NCI-H1092 treated with DMSO at 0.1 percent for 48 hours (cell line): Measurements from ENCODE around the gene OR8U1.
"Not testable (repeated sequence)": the region's sequence is repeated elsewhere in the genome, so short reads cannot be mapped to it uniquely, and the experiment has no call there.

Source experiments
- DNase-seq: peaks from one replicate; lab custom pipeline; 2025; lab: John Stamatoyannopoulos, UW

Gene OR8U1

DNA sequence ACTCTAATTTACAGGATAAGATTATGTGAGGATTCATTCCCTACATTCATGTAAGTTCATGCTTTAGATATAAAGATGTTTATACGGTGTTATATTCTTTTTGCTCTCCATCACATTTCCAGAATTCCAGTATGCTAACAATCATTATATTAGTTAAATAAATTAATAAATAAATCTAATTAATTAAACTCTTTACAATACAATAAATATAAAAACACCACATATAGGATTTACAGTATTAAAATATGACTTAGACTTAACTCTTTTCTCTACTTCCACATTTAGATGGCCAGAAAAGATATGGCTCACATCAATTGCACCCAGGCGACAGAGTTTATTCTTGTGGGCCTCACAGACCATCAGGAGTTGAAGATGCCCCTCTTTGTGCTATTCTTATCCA is at the start of gene OR8U1:
Gene OR8U1 (plus strand): TSS at position 301 of the 400 bp plus-strand sequence. CDS start 0 bp downstream, at position 301.
- DNase-seq, result no peak

DNA sequence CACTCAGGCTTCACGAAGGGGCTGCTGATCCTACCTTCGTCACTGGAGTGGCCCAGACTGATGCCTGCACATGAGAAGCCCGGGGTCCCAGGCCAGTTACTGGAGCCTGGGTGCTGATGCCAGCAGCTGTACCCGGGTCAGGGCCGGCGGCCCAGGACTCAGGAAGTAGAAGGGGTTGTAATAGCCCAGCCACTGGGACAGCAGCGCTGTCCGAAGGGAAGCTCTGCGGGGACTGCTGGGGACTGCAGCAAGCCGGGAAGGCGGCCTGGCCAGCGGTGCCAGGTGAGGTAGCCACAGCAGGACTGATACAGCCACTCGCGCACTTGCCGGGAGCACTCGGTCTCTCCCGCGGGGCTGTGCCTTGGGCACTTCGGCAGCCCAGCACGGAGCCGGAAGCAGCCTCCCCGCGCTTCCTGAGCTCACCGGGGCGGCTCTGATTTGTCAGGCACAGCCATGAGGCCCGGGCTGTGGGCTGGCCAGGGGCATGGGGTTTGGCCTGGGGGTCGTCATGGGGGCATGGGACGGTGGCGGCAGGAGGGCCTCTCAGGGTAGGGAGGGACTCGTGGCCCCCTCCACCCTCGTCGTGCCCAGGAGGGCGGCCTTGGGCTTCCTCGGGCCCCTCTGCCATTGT is 43.4 kb upstream of the OR8U1 start:
- no peak for DNase-seq

DNA sequence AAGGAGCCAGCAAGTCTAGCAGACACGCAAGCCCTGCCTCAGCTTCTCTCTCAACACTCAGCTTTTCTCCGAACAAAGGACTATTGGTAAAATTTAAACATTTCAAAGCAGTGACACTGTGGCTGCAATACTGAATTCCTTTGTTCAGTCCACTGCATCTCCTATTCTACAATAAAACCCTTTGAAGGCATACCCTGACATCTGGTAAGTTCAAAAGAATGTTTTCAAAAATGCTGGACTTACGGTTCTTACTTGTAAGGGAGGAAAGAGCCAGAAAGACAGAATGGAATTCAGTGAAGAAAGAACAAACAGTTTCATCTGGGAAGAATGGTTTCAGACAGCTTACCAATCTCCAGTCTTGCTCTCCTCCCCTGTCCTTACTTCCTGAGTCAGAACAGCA is 42.3 kb upstream of the OR8U1 start:
- DNase-seq, result no peak

DNA sequence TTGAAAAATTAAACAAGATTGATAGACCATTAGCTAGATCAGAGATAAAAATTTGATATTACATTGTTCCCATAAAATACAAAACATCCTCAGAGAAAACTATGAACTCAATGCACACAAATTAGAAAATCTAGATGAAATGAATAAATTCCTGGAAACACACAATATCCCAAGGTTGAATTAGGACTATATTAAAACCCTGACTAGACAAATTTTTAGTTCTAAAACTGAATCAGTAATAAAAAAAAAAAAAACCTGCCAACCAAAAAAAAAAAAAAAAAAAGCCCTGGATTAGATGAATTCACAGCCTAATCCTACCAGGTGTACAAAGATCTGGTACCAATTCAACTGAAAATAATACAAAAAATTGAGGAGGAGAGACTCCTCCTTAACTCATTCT is 35.1 kb upstream of the OR8U1 start:
- DNase-seq, result no peak

DNA sequence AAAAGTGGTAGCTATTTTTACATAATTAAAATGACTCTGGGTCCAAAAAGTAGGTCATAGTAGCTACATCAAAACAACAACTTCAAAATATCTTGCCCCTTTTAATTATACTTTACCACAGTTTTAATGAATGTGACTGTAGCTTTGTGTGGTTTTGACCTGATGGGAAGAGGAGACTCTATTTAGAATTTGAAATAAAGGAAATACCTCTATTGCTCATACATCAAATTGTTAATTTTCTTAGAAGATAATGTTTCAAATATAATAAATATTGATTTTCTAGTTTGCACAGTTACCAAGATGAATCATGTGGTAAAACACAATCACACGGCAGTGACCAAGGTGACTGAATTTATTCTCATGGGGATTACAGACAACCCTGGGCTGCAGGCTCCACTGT is 29.7 kb upstream of the OR8U1 start, which contains the start of gene OR8K1:
Gene OR8K1 (plus strand): TSS at position 301 of the 400 bp plus-strand sequence. CDS start 0 bp downstream, at position 301.
- no peak for DNase-seq

DNA sequence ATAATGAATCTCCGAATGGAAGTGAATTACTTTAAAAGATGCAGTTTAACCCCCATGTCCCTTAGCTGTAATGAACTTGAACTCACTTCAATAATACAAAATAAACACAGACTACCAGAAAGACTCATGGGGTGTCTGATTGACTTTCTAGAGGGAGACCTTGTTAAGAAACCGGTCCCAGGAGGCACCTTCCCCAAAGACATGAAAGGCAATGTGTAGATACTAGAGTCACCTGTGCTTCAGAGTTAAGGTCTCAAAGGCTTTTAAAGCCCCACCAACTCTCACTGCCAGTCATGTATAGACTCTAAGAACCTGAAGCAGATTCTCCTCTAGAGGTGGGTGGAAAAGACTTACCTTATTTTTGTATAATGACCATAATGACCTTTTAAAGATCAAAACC is 21.4 kb upstream of the OR8U1 start, which contains the start of gene OR8J1:
Gene OR8J1 (plus strand): TSS at position 301 of the 400 bp plus-strand sequence. CDS start 5,956 bp downstream, outside the sequence.
- DNase-seq, result no peak

DNA sequence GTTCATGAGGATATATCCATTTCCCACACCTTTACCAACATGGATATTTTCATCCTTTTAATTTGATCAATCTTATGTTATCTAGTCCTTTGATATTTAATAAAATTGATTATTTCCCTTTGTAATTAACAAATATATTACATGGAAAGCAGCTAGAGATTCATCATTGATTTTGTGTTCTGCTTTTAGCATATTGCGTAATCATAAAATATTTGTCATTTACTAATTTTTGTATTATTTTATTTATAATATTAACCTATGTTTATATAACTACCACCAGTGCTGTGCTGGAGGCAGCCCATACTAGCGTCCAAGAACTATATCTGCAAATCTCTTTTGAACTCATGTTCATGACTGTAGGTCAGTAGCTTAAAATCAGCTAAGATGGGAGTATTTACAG is 4.7 kb downstream of the OR8U1 start:
- DNase-seq, result no peak

DNA sequence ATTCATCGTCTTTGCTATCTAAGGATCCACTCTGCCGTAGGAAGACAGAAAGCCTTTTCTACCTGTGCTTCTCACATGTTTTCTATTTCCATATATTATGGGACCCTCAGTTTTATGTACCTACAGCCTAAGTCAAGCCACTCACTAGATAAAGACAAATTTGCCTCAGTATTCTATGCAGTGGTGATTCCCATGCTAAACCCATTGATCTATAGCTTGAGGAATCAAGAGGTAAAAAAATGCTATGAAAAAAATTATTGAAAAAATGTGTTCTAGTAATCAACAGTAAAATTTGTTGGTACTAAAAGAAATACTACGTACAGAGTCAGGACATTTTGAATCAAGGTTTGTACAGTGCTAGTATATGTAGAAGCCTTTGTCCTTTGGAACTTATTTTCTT is 19.0 kb downstream of the OR8U1 start:
- no peak for DNase-seq

DNA sequence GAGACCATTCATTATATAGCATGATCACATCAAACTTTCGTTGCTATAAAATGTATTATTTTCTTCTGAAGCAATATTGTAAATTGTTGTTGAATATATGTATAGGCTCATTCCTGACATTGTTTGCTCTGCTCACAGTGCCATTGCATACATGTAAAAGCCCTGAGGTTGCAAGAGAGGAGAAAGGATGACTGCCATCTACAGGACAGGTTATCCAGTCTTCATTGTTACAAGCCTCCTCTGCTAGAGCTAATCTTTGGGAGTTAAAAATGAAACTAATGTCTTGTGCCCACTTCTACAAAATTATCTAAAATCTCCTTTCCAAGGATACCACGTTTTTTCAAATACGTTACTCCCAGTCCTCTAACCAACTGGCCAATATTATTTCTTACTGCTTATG is 20.6 kb downstream of the OR8U1 start:
- DNase-seq, result no peak

DNA sequence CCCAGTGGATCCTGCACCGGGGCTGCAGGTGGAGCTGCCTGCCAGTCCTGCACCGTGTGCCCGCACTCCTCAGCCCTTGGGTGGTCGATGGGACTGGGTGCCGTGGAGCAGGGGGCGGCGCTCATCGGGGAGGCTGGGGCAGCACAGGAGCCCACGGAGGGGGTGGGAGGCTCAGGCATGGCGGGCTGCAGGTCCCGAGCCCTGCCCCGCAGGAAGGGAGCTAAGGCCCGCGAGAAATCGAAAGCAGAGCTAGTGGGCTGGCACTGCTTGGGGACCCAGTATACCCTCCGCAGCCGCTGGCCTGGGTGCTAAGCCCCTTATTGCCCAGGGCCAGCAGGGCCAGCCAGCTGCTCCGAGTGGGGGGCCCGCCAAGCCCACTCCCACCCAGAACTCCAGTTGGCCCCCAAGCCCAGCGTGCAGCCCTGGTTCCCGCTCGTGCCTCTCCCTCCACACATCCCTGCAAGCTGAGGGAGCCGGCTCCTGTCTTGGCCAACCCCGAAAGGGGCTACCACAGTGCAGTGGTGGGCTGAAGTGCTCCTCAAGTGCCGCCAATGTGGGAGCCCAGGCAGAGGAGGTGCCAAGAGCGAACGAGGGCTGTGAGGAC is 26.5 kb downstream of the OR8U1 start:
- DNase-seq, result not testable (repeated sequence)

DNA sequence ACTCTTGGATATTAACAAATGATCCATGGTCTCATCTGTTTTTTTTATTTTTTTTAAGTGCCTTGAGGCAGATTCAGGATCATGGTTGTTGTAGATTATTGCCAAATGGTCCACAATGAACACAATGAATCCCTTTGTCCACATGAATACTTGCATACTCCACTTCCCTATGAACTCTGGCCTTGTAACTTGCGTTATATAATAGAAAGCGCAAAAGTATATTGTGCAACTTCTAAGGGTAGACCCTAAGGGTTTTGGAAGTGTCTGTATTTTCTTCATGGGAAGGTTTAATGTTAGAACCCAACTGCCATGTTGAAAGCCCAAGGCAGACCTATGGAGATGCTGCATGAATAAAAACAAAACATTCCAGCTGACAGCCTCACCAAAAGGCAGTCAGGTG is 29.0 kb downstream of the OR8U1 start:
- no peak for DNase-seq

DNA sequence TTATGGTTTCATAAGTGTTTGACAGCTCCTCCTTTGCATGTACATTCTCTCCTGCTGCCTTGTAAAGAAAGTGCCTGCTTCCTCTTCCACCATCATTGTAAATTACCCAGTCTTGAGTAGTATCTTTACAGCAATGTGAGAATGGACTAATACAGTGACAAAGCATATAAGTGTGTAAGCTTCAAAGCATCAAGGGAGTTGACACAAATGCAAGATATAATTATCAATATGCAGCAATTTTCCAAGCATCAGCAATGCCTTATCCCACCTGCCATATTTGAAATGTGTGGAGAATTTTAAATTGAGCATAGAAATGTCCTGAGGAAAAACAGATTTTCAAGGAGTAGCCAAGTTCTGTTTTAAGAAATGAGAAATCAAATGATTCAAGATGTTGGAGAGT is 35.4 kb downstream of the OR8U1 start:
- no peak for DNase-seq

DNA sequence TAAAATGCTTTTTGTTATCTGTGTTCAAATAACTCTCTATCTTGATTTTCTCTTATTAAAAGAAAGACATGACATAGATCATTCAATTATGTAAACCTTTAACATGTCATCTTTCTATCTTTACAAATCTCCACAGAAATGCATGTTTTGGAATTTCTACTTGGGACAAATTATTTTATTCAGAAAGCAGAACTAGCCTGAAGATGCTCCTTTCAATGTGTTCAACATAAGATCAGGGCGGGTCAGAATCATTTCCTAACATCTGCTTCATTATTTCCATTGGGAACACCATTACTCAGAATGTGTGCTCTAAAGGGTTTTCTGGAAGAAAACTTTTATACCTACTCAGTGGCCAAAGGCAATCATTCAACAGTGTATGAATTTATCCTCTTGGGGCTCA is 37.0 kb downstream of the OR8U1 start, which contains the start of gene OR5AL1:
Gene OR5AL1 (plus strand): TSS at position 301 of the 400 bp plus-strand sequence.
- DNase-seq, result no peak
